Measurements from ENCODE around the gene CDH1. TPM values are rescaled to one million over a fixed set of nuclear protein-coding genes. Genes with fewer than 3 reads are reported as not detected.
A peak's percentile ranks its signal among the peaks of the same experiment; 100 is the strongest.
"Not testable (repeated sequence)": the region's sequence is repeated elsewhere in the genome, so short reads cannot be mapped to it uniquely, and the experiment has no call there.

Gene CDH1
- total RNA-seq, 1 experiment from 2014 or later, result not detected

DNA sequence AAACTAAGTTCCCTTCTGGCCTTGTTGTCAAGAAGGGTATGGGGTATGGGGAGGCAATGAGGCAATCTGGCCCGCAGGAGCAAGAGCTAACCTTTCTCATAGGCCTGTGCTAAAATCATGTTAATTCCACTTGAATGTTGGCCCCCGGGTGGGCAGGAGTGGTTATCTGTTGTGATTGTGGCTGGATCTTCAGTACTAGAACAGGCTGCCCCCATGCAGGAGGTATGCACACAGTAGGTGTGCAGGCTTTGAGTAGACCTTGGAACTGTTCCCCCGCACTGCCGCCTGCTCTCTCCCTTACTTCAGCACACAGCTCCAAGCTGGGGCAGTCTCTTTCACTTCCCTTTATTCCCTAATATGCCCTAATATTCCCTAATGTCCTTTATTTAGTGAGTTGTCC lies 53.9 kb downstream of the CDH1 start:
- no peak for DNase-seq (ENCODE audit: low read depth)

DNA sequence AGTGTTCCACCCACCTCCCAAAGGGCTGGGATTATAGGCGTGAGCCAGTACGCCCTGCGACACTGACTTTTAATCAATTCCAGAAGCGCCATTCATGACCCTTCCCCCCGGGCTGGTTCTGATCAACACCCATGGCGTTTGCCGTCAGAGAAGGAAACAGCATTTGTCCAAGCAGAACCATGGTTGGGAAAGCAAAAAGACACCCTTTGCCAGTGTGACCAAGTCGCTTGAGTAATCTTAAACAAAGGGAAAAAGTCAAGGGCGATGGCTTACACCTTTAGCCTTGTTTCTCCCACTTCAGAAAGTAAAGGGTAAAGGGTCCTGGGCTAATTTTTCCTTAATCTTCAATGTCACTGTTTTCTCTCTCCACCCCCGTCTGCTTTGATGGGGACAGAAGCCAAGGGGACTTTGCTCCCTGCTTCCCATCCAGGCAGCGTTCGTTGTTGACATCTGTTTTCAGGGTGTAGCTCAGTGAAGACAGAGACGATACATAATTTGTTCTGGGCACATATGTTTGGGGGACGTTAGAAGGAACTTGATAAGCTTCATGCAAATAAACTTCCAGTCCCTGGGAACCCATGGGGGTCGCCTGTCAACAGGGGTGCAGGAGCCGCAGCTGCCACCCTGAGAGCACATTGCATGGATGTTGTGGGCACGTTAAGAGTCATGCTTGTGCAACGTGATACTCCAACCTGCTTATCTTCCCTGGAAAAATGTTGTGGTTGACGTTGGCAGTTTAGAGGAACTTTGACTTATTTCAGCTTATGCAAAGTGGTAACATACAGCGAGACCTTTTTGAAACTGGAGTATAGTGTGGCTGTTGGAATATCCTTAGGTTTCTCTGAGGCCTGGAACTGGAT lies 55.6 kb downstream of the CDH1 start:
- DNase-seq (ENCODE audit: low read depth), result peak; percentile 54

GRCh38 chr16:68793401-68793857 lies 56.3 kb downstream of the CDH1 start:
- no peak for DNase-seq (ENCODE audit: low read depth)

DNA sequence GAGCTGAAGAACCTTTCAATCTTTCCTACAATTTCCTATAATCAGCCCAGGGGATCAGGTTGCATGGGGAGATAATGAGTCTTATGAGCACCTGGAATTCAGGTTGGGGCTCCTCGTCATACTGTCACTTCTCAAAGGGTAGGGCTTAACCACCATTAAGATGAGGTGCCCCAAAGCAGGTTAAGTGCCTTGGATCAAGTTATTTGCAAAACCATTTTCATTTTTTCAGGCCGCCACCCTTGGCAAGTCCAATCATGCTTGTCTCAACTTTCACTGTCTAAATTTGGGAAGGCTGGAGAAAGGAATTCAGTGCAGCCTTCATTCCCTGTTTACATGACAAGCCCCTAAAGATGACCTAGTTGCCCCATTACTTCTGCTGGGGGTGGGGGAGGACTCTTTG lies 61.3 kb downstream of the CDH1 start:
- DNase-seq (ENCODE audit: low read depth), result no peak

DNA sequence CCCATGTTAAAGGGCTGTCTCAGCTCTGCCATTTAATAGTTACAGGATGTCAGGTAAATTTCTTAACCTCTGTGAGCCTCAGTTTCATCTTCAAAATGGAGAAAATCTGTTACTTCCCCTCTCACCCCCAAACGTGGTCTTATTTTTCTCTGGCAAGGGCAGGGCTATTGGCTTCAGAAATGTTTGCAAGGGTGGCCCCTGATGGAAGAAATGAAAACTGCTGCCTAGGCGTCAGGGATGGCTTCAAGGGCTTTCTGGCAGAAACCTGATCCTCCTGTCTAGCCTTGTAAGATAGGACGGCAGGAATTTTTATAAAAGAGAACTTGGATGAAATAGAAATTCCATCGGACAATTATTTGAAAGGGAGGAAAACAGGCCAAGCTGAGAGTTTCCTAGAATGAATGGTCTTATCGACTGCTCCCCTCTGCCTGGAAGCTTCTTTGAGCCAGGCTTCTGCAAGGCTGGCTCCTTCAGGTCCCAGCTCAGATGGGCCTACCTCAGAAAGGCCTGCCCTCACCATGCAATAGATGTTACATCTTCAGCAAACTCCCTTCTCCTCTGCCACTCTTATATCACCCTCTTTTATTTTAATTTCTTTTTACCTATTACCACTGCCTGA lies 63.3 kb downstream of the CDH1 start:
- peak; percentile 75 for DNase-seq (ENCODE audit: low read depth)

DNA sequence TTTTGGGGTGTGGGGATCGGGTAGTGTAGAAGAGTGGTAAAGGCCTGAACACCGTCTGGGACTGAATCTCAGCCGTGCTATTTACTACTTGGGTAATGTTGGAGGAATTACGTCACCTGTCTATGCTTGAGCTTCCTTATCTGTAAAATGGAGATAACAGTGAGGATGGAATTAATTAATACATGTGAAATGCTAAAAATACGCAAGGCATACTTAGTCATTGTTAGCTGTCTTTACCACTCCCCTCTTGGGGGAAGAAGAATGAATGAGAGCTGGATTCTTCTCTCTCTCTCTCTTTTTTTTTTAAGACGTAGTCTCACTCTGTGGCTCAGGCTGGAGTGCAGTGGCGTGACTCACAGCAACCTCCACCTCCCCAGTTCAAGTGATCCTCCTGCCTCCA lies 65.1 kb downstream of the CDH1 start:
- DNase-seq (ENCODE audit: low read depth), result no peak

DNA sequence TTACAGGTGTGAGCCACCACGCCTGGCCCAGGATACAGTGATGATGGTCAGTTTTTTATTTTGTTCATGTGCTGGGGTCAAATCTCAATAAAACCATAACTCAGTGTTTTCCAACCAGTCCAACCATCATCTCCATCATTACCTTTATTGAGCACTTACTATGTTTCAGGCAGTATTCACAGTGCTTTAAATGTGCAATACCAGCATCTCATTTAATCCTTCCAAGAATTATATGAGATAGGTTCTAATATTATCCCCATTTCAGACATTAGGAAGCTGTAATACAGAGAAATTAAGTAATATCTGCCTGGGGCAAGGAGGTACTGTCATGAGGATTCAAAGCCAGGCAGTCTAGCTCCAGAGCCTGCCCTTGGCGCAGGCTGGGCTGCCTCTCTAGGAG lies 69.3 kb downstream of the CDH1 start:
- DNase-seq (ENCODE audit: low read depth), result no peak

- no peak for DNase-seq (ENCODE audit: low read depth)
Observed at GRCh38 chr16:68806981-68807380, 69.9 kb downstream of the CDH1 start.

- DNase-seq (ENCODE audit: low read depth), result no peak
Observed at GRCh38 chr16:68814516-68814915, 77.4 kb downstream of the CDH1 start.

- DNase-seq (ENCODE audit: low read depth), result peak; percentile 70
Observed at GRCh38 chr16:68823401-68824135, 86.5 kb downstream of the CDH1 start.

GRCh38 chr16:68825427-68825826 lies 88.3 kb downstream of the CDH1 start:
- no peak for DNase-seq (ENCODE audit: low read depth)

DNA sequence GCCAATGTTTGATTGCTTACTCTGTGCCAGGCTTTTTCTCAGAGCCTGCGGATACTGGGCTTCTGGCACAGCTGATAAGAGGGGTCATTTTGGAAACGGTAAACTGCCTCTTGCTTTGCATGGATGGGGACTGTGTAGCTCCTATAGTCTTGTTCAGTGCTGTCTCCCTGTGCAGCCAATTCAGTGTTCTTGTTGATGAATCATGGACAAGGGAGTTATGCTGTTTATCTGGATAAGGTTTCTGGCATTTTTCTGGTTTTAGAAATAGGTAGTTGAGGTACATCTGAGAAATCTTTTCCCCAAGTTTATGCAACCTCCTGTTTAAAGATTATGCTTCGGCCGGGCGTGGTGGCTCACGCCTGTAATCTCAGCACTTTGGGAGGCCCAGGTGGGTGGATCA lies 89.6 kb downstream of the CDH1 start:
- DNase-seq (ENCODE audit: low read depth), result no peak

DNA sequence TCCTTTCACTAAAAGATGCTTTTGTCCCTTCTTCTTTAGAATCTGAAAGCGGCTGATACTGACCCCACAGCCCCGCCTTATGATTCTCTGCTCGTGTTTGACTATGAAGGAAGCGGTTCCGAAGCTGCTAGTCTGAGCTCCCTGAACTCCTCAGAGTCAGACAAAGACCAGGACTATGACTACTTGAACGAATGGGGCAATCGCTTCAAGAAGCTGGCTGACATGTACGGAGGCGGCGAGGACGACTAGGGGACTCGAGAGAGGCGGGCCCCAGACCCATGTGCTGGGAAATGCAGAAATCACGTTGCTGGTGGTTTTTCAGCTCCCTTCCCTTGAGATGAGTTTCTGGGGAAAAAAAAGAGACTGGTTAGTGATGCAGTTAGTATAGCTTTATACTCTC lies 96.2 kb downstream of the CDH1 start:
- no peak for DNase-seq (ENCODE audit: low read depth)

- DNase-seq (ENCODE audit: low read depth), result no peak
Observed at GRCh38 chr16:68834550-68834949, 97.5 kb downstream of the CDH1 start.

DNA sequence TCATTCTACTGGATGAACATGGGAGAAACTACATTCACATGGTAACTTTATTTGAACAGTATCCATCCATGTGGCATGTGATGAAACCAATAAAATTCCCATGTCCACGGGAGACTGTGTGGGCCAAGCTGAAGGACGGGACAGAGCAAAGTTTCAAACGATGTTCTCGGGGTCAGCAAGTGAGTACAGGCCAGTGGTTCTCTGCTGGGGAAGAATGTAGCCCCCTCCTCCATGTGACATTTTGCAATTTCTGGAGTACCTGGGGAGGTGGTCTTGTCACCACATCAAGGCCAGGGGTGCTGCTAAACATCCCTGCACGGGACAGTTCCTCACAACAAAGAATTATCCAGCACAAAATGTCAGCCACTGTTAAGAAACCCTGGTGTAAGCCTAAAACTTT lies 98.9 kb downstream of the CDH1 start:
- DNase-seq (ENCODE audit: low read depth), result no peak

DNA sequence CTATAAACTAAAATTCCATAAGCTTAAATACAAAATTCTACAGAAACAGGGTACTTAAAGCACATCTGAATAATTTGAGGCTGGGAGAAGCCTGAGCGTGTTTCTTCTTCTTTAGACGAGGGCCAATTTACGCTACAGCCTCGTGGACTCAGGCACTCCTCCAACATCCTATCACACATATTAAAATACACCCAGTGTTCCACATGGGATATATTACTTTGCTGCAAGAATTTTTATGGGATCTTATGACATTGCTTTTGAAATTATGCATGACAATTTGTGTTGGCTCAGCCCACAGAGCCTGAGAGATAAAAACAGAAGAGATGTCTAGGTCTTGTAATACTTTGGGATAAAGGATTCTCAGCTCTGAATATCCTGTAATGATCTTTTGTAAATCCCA lies 102.7 kb downstream of the CDH1 start:
- DNase-seq (ENCODE audit: low read depth), result no peak

- DNase-seq (ENCODE audit: low read depth), result not testable (repeated sequence)
Observed at GRCh38 chr16:68842964-68843481, 105.9 kb downstream of the CDH1 start.

GRCh38 chr16:68843482-68844210 lies 106.6 kb downstream of the CDH1 start, which contains the start of gene TANGO6:
TANGO6 (plus strand) TSS chr16:68843531; CDS start chr16:68843618, 87 bp downstream.
- DNase-seq (ENCODE audit: low read depth), result peak; percentile 74

- DNase-seq (ENCODE audit: low read depth), result no peak
Observed at GRCh38 chr16:68844211-68844564, 107.1 kb downstream of the CDH1 start.

DNA sequence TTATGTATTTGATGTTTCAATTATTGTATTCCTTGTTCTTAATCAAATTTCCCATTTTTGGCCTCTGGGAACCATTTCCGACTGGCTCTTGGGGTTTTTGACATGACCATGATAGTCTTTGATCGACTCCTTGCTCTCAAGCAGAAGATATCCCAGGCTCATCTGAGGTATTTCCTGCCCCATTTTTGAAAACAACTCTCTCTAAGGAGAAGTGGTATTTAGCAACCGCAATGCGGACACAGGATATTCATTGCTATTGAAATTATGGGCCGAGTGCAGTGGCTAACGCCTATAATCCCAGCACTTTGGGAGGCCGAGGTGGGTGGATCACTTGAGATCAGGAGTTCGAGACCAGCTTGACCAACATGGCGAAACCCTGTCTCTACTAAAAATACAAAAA lies 111.7 kb downstream of the CDH1 start:
- DNase-seq (ENCODE audit: low read depth), result no peak

DNA sequence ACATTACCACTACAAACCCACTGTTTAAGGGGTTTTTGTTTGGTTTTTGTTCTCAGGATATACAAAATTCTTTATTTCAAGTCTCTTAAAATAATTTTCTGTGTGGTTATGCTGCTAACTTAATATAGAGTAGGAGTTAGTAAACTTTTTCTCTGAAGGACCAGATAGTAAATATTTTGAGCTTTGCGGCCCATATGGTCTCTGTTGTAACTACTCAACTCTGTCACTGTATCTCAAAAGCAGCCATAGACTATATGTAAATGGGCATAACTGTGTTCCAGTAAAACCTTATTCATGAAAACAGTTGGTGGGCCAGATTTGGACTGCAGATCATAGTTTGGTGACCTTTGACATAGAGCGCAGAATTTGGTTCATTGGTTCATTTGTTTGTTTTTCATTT lies 113.4 kb downstream of the CDH1 start:
- no peak for DNase-seq (ENCODE audit: low read depth)

- no peak for DNase-seq (ENCODE audit: low read depth)
Observed at GRCh38 chr16:68851601-68852000, 114.5 kb downstream of the CDH1 start.

Measured in RPMI7951 (cell line).